Measurements from ENCODE around the gene ERCC4. TPM values are rescaled to one million over a fixed set of nuclear protein-coding genes. Genes with fewer than 3 reads are reported as not detected.
A peak's percentile ranks its signal among the peaks of the same experiment; 100 is the strongest.

Gene ERCC4
- total RNA-seq, 2 experiments from 2014 or later, result 11.5 to 13.9 TPM

DNA sequence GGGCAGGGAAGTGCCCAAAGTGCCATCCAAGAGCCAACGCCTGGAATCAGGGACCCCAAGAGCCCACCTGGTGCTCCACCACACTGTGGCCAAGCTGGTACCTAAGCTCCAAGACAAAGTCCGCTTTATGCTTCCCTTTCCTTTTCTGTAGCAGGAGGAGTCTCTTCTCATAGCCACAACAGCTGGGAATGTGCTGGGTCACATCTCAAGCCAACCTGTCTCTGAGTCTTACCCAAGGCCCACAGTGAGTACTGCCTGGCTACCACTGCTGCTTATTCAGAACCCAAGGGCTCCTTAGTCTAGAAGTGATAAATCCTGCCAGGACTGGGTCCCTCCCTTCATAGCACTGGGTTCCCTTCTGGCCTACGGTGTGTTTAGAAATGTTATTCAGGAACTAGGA is 49.8 kb downstream of the ERCC4 start:
- no peaks in the 10 kb centered on the region for H3K9me3 Mint-ChIP-seq (ENCODE audit: low read depth)
- H3K4me1 Mint-ChIP-seq, result peaks cover 2% of the 10 kb centered on the region
- no peak overlapping the region for H3K27ac Mint-ChIP-seq
- ChIA-PET CTCF (interaction anchor here (0.6 kb wide), 1 partner anchor 1244 kb away, joined by 3 read pairs; no protein-coding TSS in a partner anchor), POLR2A (no interaction called here)
- DNase-seq, result no peak
- intact Hi-C loops (cut with DNase I, micrococcal nuclease), result no loop called here
- H3K36me3 Mint-ChIP-seq (ENCODE audit: low read depth), result no peaks in the 10 kb centered on the region
- H3K27me3 Mint-ChIP-seq, result peaks cover 22% of the 10 kb centered on the region
- ATAC-seq, result no peak
- H3K4me3 Mint-ChIP-seq, result no peak overlapping the region

- H3K27ac Mint-ChIP-seq, result no peak overlapping the region
- H3K4me3 Mint-ChIP-seq, result no peak overlapping the region
- CTCF ChIA-PET, result interaction anchor here (0.5 kb wide), 1 partner anchor 407 kb away, joined by 3 read pairs; no protein-coding TSS in a partner anchor
- no peaks in the 10 kb centered on the region for H3K9me3 Mint-ChIP-seq (ENCODE audit: low read depth)
- POLR2A ChIA-PET, result no interaction called here
- intact Hi-C loops (cut with DNase I, micrococcal nuclease), result no loop called here
- H3K4me1 Mint-ChIP-seq, result peaks cover 2% of the 10 kb centered on the region
- peaks cover 17% of the 10 kb centered on the region for H3K27me3 Mint-ChIP-seq
- peak; percentile 55 for ATAC-seq
- no peaks in the 10 kb centered on the region for H3K36me3 Mint-ChIP-seq (ENCODE audit: low read depth)
- no peak for DNase-seq
Observed at GRCh38 chr16:13970708-13971422, 50.9 kb downstream of the ERCC4 start.

GRCh38 chr16:13973321-13974023 is 53.5 kb downstream of the ERCC4 start:
- H3K4me1 Mint-ChIP-seq, result peaks cover 2% of the 10 kb centered on the region
- H3K36me3 Mint-ChIP-seq (ENCODE audit: low read depth), result no peaks in the 10 kb centered on the region
- no peak for ATAC-seq
- intact Hi-C loops (cut with DNase I, micrococcal nuclease), result no loop called here
- ChIA-PET CTCF (interaction anchor here (0.6 to 2.1 kb wide), 4 partner anchors 38 to 451 kb away, joined by 3 to 8 read pairs (median 4); partner anchors contain the start of gene ERCC4), POLR2A (no interaction called here)
- DNase-seq, result no peak
- H3K9me3 Mint-ChIP-seq (ENCODE audit: low read depth), result no peaks in the 10 kb centered on the region
- no peak overlapping the region for H3K27ac Mint-ChIP-seq
- H3K4me3 Mint-ChIP-seq, result no peak overlapping the region
- H3K27me3 Mint-ChIP-seq, result peaks cover 6% of the 10 kb centered on the region

DNA sequence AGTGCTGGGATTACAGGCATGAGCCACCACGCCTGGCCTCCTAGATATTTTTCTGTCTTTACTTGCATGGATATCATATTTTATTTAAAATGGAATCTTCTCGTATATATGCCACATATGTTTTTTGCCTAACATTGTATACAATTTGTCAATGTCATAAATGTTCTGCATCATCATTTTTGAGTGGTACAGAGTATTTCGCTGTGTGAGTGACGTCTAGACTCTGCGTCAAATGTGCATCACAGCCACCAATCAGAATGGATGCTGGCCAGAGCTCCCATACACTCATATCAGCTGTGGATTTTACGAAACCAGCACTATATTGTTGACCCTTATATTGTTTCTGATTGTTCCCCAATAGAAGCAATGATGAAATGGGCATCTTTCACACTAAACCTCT is 57.2 kb downstream of the ERCC4 start:
- ChIA-PET POLR2A (no interaction called here), CTCF (no interaction called here)
- H3K4me3 Mint-ChIP-seq, result no peak overlapping the region
- ATAC-seq, result no peak
- H3K9me3 Mint-ChIP-seq (ENCODE audit: low read depth), result peaks cover 6% of the 10 kb centered on the region
- intact Hi-C loops (cut with DNase I, micrococcal nuclease), result no loop called here
- no peaks in the 10 kb centered on the region for H3K36me3 Mint-ChIP-seq (ENCODE audit: low read depth)
- H3K27me3 Mint-ChIP-seq, result no peaks in the 10 kb centered on the region
- H3K4me1 Mint-ChIP-seq, result no peaks in the 10 kb centered on the region
- no peak for DNase-seq
- H3K27ac Mint-ChIP-seq, result no peak overlapping the region

DNA sequence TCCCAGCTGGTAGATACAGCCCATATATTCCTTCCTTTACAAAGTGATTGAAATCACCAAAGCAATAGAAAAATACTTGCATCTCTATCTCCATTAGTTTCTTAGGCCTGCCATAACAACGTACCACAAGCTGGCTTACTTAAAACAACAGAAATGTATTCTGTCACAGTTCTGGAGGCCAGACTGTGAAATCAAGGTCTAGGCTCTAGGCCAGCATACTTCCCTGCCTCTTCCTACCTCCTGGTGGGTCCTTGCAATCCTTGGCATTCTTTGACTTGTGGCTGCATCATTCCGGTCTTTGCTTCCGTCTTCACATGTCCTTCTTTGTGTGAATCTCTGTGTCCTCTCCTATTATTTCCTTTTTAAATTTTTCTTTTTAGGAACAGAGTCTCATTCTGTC is 62.5 kb downstream of the ERCC4 start:
- Mint-ChIP-seq H3K4me1 (no peaks in the 10 kb centered on the region), H3K36me3 (ENCODE audit: low read depth) (no peaks in the 10 kb centered on the region), H3K4me3 (no peak overlapping the region), H3K27me3 (no peaks in the 10 kb centered on the region), H3K9me3 (ENCODE audit: low read depth) (peaks cover 6% of the 10 kb centered on the region), H3K27ac (no peak overlapping the region)
- intact Hi-C loops (cut with DNase I, micrococcal nuclease), result no loop called here
- ATAC-seq, result no peak
- DNase-seq, result no peak
- ChIA-PET POLR2A (no interaction called here), CTCF (no interaction called here)

DNA sequence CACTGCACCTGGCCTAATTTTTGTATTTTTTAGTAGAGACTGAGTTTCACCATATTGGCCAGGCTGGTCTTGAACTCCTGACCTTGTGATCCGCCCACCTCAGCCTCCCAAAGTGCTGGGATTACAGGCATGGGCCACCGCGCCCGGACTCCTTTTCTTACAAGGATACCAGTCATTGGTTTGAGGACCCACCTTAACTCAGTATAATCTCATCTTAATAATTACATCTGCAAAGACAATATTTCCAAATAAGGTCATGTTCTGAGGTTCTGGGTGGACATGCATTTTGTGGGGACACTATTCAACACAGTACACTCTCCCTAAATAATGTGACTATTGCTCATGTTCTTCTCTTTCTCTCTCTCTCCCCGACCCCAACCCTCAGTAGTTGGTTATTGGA is 63.7 kb downstream of the ERCC4 start:
- ChIA-PET POLR2A (no interaction called here), CTCF (no interaction called here)
- H3K36me3 Mint-ChIP-seq (ENCODE audit: low read depth), result no peaks in the 10 kb centered on the region
- DNase-seq (no peak), ATAC-seq (no peak)
- no peaks in the 10 kb centered on the region for H3K27me3 Mint-ChIP-seq
- intact Hi-C loops (cut with DNase I, micrococcal nuclease), result no loop called here
- H3K4me1 Mint-ChIP-seq, result no peaks in the 10 kb centered on the region
- H3K27ac Mint-ChIP-seq, result no peak overlapping the region
- H3K9me3 Mint-ChIP-seq (ENCODE audit: low read depth), result peaks cover 6% of the 10 kb centered on the region
- no peak overlapping the region for H3K4me3 Mint-ChIP-seq

DNA sequence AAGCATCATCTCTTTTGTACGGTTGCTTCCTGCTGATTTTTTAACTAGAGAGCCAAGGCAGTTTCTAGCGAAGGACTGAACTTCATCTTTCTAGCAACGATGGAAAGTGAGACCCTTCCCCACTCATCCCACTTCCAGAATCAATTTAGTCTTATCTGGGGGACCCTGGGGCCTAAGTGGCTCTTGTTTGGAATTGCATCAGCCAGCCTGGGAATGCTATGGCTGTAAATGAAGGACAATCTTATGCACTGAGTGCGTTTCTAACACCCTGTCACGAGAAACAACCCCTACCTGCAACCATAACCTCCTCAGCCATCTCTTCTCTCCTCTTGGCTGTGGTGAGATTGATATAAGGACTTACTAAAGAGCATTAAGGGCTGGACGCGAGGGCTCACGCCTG is 64.8 kb downstream of the ERCC4 start:
- no peak overlapping the region for H3K27ac Mint-ChIP-seq
- H3K4me1 Mint-ChIP-seq, result no peaks in the 10 kb centered on the region
- no peak overlapping the region for H3K4me3 Mint-ChIP-seq
- DNase-seq, result no peak
- intact Hi-C loops (cut with DNase I, micrococcal nuclease), result no loop called here
- H3K27me3 Mint-ChIP-seq, result no peaks in the 10 kb centered on the region
- no peaks in the 10 kb centered on the region for H3K36me3 Mint-ChIP-seq (ENCODE audit: low read depth)
- H3K9me3 Mint-ChIP-seq (ENCODE audit: low read depth), result peaks cover 5% of the 10 kb centered on the region
- ATAC-seq, result no peak
- POLR2A ChIA-PET, result no interaction called here
- CTCF ChIA-PET, result no interaction called here

GRCh38 chr16:13988038-13988437 is 68.1 kb downstream of the ERCC4 start:
- DNase-seq (no peak), ATAC-seq (no peak)
- CTCF ChIA-PET, result interaction anchor here (0.6 kb wide), 1 partner anchor 152 kb away, joined by 3 read pairs; no protein-coding TSS in a partner anchor
- intact Hi-C loops (cut with DNase I, micrococcal nuclease), result no loop called here
- H3K4me1 Mint-ChIP-seq, result no peaks in the 10 kb centered on the region
- no peaks in the 10 kb centered on the region for H3K27me3 Mint-ChIP-seq
- no peak overlapping the region for H3K4me3 Mint-ChIP-seq
- POLR2A ChIA-PET, result no interaction called here
- no peak overlapping the region for H3K27ac Mint-ChIP-seq
- no peaks in the 10 kb centered on the region for H3K36me3 Mint-ChIP-seq (ENCODE audit: low read depth)
- no peaks in the 10 kb centered on the region for H3K9me3 Mint-ChIP-seq (ENCODE audit: low read depth)

DNA sequence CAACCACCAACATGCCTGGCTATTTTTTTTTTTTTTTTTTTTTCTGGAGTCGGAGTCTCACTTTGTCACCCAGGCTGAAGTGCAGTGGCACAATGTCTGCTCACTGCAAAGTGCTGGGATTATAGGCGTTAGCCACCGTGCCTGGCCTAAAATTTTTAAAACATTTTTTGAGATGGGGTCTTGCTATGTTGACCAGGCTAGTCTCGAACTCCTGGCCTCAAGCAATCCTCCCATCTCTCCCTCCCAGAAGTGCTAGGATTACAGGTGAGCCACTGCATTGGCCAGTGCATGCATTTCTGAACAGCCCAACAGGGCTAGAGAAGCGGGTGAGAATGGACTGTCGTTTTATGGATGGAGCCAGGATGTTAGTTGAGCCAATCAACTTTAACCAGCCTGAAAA is 72.4 kb downstream of the ERCC4 start:
- no peak for ATAC-seq
- H3K27ac Mint-ChIP-seq, result no peak overlapping the region
- no peaks in the 10 kb centered on the region for H3K9me3 Mint-ChIP-seq (ENCODE audit: low read depth)
- H3K27me3 Mint-ChIP-seq, result no peaks in the 10 kb centered on the region
- intact Hi-C loops (cut with DNase I, micrococcal nuclease), result no loop called here
- peaks cover 3% of the 10 kb centered on the region for H3K4me1 Mint-ChIP-seq
- no peaks in the 10 kb centered on the region for H3K36me3 Mint-ChIP-seq (ENCODE audit: low read depth)
- H3K4me3 Mint-ChIP-seq, result no peak overlapping the region
- CTCF ChIA-PET, result no interaction called here
- no peak for DNase-seq
- POLR2A ChIA-PET, result no interaction called here

DNA sequence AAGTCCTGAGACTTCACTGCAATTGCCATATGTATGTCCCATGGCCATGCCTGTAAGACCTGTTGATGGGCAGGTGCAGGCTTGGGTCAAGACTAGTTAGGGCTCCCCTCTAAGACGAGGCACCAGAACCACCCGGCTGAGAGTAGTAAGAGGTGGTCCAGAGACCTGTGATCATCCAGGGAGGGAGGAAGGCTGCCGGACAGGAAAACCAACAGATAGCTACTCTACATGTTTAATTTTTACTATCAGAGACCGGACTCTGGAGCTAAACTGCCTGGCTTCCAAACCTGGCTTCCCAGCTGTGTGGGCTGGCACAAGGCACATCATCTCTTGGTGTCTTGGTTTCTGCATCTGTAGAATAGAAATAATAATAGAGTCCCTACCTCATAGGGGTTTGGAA is 73.0 kb downstream of the ERCC4 start:
- H3K4me1 Mint-ChIP-seq, result peaks cover 7% of the 10 kb centered on the region
- CTCF ChIA-PET, result no interaction called here
- ATAC-seq (no peak), DNase-seq (no peak)
- no peaks in the 10 kb centered on the region for H3K27me3 Mint-ChIP-seq
- intact Hi-C loops (cut with DNase I, micrococcal nuclease), result no loop called here
- no peak overlapping the region for H3K4me3 Mint-ChIP-seq
- POLR2A ChIA-PET, result no interaction called here
- H3K27ac Mint-ChIP-seq, result no peak overlapping the region
- H3K36me3 Mint-ChIP-seq (ENCODE audit: low read depth), result no peaks in the 10 kb centered on the region
- no peaks in the 10 kb centered on the region for H3K9me3 Mint-ChIP-seq (ENCODE audit: low read depth)

DNA sequence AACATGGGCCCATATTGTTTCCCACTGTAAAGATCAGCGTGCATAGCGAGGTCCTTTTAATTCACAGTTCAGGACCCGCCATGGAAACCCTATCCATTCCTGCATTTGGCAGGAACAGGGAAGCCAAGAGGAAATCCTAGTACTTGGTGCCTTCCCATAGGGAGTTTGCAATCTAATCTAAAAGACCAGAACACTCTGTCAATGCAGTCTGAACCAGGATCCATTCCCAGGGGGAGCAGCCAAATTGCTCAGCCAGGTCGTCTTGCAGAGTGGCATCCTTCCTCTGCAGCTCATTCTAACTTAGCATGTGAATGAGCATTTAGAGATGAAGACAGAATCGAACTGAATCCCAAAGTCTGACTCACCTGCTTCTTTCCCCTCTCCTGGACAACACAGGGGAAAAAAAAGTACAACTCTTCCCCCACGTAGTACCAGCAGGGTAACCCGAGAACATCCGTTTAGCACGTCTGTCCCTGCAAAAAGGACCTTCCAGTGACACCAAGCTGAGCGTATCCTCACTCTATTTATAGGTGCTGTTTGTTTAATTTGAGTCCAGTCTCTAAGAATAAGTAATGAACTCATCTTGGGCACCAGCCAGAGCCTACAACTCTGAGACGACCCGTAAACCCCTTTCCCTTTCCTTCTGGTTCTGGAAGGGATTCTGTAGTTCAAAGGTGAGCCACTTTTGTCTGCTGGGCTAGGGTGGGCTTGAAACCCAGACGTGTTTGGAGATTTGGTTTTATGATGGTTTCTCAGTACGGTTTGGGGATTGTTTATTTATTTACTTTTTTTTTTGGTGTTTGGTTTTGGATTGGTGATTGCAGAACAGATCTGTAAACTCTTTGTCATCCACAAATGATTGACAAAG is 74.5 kb downstream of the ERCC4 start:
- ChIA-PET CTCF (no interaction called here), POLR2A (no interaction called here)
- Mint-ChIP-seq H3K27ac (no peak overlapping the region), H3K4me3 (no peak overlapping the region), H3K9me3 (ENCODE audit: low read depth) (no peaks in the 10 kb centered on the region), H3K36me3 (ENCODE audit: low read depth) (no peaks in the 10 kb centered on the region), H3K4me1 (peaks cover 11% of the 10 kb centered on the region), H3K27me3 (no peaks in the 10 kb centered on the region)
- no peak for DNase-seq
- ATAC-seq, result no peak
- intact Hi-C loops (cut with DNase I, micrococcal nuclease), result no loop called here

DNA sequence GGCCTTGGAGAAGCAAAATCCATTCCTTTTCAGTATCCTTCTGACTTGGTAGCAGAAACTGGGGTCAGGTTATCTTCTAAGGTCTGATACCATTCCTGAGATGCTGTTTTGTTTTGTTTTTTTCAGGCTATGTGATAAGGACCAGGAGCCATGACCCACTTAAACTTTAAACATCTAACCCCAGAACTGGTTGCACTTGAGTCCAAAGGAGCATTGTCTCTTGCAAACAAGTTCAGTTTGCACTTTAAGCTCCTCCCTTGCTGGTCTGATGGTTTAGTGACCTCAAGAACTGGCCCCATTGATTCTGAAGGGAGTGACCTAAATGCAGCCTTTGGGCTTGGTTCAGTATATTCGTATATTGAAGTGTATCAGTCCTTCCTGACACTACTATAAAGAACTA is 75.2 kb downstream of the ERCC4 start:
- no peak for DNase-seq
- H3K36me3 Mint-ChIP-seq (ENCODE audit: low read depth), result no peaks in the 10 kb centered on the region
- peaks cover 11% of the 10 kb centered on the region for H3K4me1 Mint-ChIP-seq
- ChIA-PET CTCF (no interaction called here), POLR2A (no interaction called here)
- no peaks in the 10 kb centered on the region for H3K27me3 Mint-ChIP-seq
- H3K4me3 Mint-ChIP-seq, result no peak overlapping the region
- no peak overlapping the region for H3K27ac Mint-ChIP-seq
- ATAC-seq, result no peak
- intact Hi-C loops (cut with DNase I, micrococcal nuclease), result no loop called here
- no peaks in the 10 kb centered on the region for H3K9me3 Mint-ChIP-seq (ENCODE audit: low read depth)

Measured in activated CD4-positive, alpha-beta T cell treated with anti-CD3 and anti-CD28 coated beads for 36 hours (primary cell).